H1 (cell line): Measurements from ENCODE around the gene CNIH4.

Experiments
- CTCF ChIP-seq, 3 experiments: IDR thresholded peaks; 1 replicate in 2 of 3; 2 replicates in 1 of 3; pipeline versions ENCODE4 v1.5.1 to v1.6.1; 2011; ENCODE audit warnings: low read length in 3 of 3, mild to moderate bottlenecking in 3 of 3, inconsistent platforms in 2 of 3, low read depth in 1 of 3, moderate library complexity in 1 of 3; ENCODE audit not compliant: insufficient read depth in 1 of 3; ENCODE audit errors: control extremely low read depth in 1 of 3
- EZH2 ChIP-seq: fragments of 200-600 bp; sonication (generic); IDR thresholded peaks from 2 replicates; pipeline ENCODE4 v1.7.1; 2012; ENCODE audit warnings: low read depth, mild to moderate bottlenecking, moderate library complexity, low read length, inconsistent platforms; ENCODE audit not compliant: severe bottlenecking
- POLR2A ChIP-seq, 2 experiments: IDR thresholded peaks; 1 replicate in 1 of 2; 2 replicates in 1 of 2; pipeline ENCODE4 v1.6.1; 2011; ENCODE audit warnings: low read depth in 2 of 2, low read length in 2 of 2, mild to moderate bottlenecking in 2 of 2; ENCODE audit errors: control extremely low read depth in 1 of 2
- USF2 ChIP-seq: IDR thresholded peaks from 2 replicates; pipeline ENCODE4 v1.6.1; 2011; ENCODE audit warnings: low read length, improper control_type of control experiment
- ZNF274 ChIP-seq: IDR thresholded peaks from 2 replicates; pipeline ENCODE4 v1.7.0; 2012; ENCODE audit warnings: low read length, borderline replicate concordance; ENCODE audit errors: extremely low read depth

DNA sequence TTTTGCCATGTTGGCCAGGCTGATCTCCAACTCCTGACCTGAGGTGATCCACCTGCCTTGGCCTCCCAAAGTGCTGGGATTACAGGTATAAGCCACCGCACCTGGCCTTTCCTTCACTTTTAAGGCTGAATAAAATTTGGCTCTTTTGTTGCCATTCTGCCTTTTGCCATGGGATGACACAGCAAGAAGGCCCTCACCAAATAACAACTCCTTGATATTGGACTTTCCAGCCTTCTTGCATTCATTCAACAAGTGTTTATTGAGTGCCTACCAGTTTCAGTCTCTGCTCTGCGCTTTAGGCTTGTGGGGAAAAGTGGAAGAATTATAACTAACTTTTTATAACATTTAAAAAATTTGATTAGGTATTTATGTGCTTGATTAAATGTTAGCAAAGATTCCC, 24.9 kb upstream of the CNIH4 start:
- no peak for TF ChIP-seq POLR2A (IDR thresholded peaks at IDR 0.05; ENCODE audit: control extremely low read depth in 1 of 2, low read depth in 2 of 2, low read length in 2 of 2)
- TF ChIP-seq ZNF274: no peak
- TF ChIP-seq USF2: no peak
- TF ChIP-seq CTCF (IDR thresholded peaks at IDR 0.05; ENCODE audit: control extremely low read depth in 1 of 3, insufficient read depth in 1 of 3, low read depth in 1 of 3, low read length in 3 of 3): no peak
- no peak for TF ChIP-seq EZH2
